Fibroblast of the aortic adventitia (primary cell): ENCODE measurements around the gene CARS1. TPM values are rescaled to one million over a fixed set of nuclear protein-coding genes. Genes with fewer than 3 reads are reported as not detected.

Experiments
- DNase-seq: peaks from one replicate; pipeline ENCODE4 v3.0.0-alpha.2; 2010; ENCODE audit warnings: low read depth
- H3K4me3 ChIP-seq: 2 replicates; pipeline ENCODE4 v1.5.1; 2011; ENCODE audit warnings: low read depth, mild to moderate bottlenecking, control low read depth, low read length, moderate library complexity
- CTCF ChIP-seq: IDR thresholded peaks from 2 replicates; pipeline ENCODE4 v1.5.1; 2011; ENCODE audit warnings: mild to moderate bottlenecking, low read length, control low read depth, inconsistent platforms; ENCODE audit not compliant: insufficient read depth
- total RNA-seq: library from RNA; depleted of rRNA; stranded (reverse); fragments of >200 nt; gene quantifications from 2 replicates; pipeline ENCODE4 v1.2.3, GENCODE V29; 2012; ENCODE audit warnings: low replicate concordance

The CARS1 gene
- total RNA-seq, 1 donor = 95.8 TPM

GRCh38 chr11:3085052-3085451 lies 27.8 kb upstream of the CARS1 start:
- H3K4me3 ChIP-seq = no peak overlapping the region
- DNase-seq = no peak
- no peak for TF ChIP-seq CTCF

GRCh38 chr11:3083321-3083720 lies 26.1 kb upstream of the CARS1 start:
- TF ChIP-seq CTCF = no peak
- no peak for DNase-seq
- no peak overlapping the region for H3K4me3 ChIP-seq

GRCh38 chr11:3081386-3081751 lies 24.1 kb upstream of the CARS1 start:
- TF ChIP-seq CTCF = no peak
- DNase-seq = no peak
- no peak overlapping the region for H3K4me3 ChIP-seq

GRCh38 chr11:3080733-3081385 lies 23.6 kb upstream of the CARS1 start:
- no peak for TF ChIP-seq CTCF
- H3K4me3 ChIP-seq = no peak overlapping the region
- no peak for DNase-seq

- H3K4me3 ChIP-seq = no peak overlapping the region
- DNase-seq = peak; percentile 50
- TF ChIP-seq CTCF = no peak
These were observed 22.9 kb upstream of the CARS1 start for GRCh38 chr11:3080104-3080503.

GRCh38 chr11:3077846-3078440 lies 20.7 kb upstream of the CARS1 start:
- no peak for DNase-seq
- TF ChIP-seq CTCF = no peak
- H3K4me3 ChIP-seq = no peak overlapping the region
